Smooth muscle cell of the coronary artery (primary cell): ENCODE results near the gene SPAM1. TPM values are rescaled to one million over a fixed set of nuclear protein-coding genes. Genes with fewer than 3 reads are reported as not detected.

ENCODE experiments used
- total RNA-seq: library from RNA; depleted of rRNA; stranded (reverse); fragments of >200 nt; gene quantifications from 2 replicates; pipeline ENCODE4 v1.2.3, GENCODE V29; 2014; ENCODE audit warnings: low replicate concordance

Gene SPAM1
- total RNA-seq = not detected in 2 replicates

GRCh38 chr7:123924941-123925340 lies at the start of gene SPAM1:
TSS of gene SPAM1 (plus strand) at chr7:123925241. CDS start at chr7:123953571, 28,330 bp downstream.

Other genes starting within 250 kb of the SPAM1 start
- 4.1 and 6.5 TPM in 2 replicates for gene WASL, start 176.2 kb upstream of the SPAM1 start, total RNA-seq
- gene HYAL4, start 80.1 kb upstream of the SPAM1 start, total RNA-seq = not detected in 2 replicates
- 0.23 and 0.38 TPM in 2 replicates for gene TMEM229A, start 107.8 kb downstream of the SPAM1 start, total RNA-seq